Measurements from ENCODE around the gene ETV3L. TPM values are rescaled to one million over a fixed set of nuclear protein-coding genes. Genes with fewer than 3 reads are reported as not detected.

The ETV3L gene
- total RNA-seq, 1 donor from 2014 or later = not detected

DNA sequence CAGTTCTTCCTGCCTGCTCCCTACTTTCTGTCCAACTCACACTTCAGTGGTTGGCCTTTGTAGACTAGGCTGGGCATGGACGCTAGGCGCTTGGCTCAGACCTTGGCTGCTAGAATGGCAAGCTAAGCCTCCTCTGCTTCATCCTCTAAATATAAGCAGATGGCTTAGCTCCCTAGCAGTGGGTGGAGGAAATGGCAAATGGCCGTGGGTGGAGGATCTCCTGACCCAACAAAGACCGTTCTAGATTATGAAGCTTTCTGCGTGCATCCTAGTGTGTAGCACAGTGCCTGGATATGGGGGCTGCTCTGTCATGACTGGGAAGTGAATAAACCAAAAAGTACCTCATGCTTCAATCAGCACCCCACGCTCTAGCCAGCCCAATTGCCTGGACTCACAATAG is 10.4 kb upstream of the ETV3L start:
- H3K79me2 ChIP-seq (ENCODE audit: low read depth) = no peaks in the 10 kb centered on the region
- no peaks in the 10 kb centered on the region for H3K9me3 ChIP-seq (ENCODE audit: low read depth)
- TF ChIP-seq, protein P1, sequence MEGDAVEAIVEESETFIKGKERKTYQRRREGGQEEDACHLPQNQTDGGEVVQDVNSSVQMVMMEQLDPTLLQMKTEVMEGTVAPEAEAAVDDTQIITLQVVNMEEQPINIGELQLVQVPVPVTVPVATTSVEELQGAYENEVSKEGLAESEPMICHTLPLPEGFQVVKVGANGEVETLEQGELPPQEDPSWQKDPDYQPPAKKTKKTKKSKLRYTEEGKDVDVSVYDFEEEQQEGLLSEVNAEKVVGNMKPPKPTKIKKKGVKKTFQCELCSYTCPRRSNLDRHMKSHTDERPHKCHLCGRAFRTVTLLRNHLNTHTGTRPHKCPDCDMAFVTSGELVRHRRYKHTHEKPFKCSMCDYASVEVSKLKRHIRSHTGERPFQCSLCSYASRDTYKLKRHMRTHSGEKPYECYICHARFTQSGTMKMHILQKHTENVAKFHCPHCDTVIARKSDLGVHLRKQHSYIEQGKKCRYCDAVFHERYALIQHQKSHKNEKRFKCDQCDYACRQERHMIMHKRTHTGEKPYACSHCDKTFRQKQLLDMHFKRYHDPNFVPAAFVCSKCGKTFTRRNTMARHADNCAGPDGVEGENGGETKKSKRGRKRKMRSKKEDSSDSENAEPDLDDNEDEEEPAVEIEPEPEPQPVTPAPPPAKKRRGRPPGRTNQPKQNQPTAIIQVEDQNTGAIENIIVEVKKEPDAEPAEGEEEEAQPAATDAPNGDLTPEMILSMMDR (IDR thresholded peaks at IDR 0.05) = no peak
- TF ChIP-seq EZH2phosphoT487 (IDR thresholded peaks at IDR 0.05) (no peak), EZH2 (IDR thresholded peaks at IDR 0.05) (no peak)
- H3K36me3 ChIP-seq = no peaks in the 10 kb centered on the region
- Mint-ChIP-seq H3K27me3 (ENCODE audit: insufficient read depth, low read depth) (peaks cover 30% of the 10 kb centered on the region), H3K27ac (no peak overlapping the region), H3K4me1 (peaks cover 39% of the 10 kb centered on the region), H3K36me3 (no peaks in the 10 kb centered on the region), H3K9me3 (no peaks in the 10 kb centered on the region), H3K4me3 (no peak overlapping the region)
- peaks cover 15% of the 10 kb centered on the region for H3F3A ChIP-seq (ENCODE audit: low read depth)
- no peaks in the 10 kb centered on the region for H4K20me1 ChIP-seq (ENCODE audit: low read depth)
- no peak overlapping the region for H3K9ac ChIP-seq
- H3K27me3 ChIP-seq = peaks cover 64% of the 10 kb centered on the region
- H3K4me3 ChIP-seq = no peak overlapping the region
- H3K4me2 ChIP-seq = no peak overlapping the region
- H2AFZ ChIP-seq (replicated peaks) = no peak overlapping the region
- DNase-seq (ENCODE audit: low spot score) = no peak
- H3K27ac ChIP-seq = no peak overlapping the region
- peaks cover 30% of the 10 kb centered on the region for H3K4me1 ChIP-seq

DNA sequence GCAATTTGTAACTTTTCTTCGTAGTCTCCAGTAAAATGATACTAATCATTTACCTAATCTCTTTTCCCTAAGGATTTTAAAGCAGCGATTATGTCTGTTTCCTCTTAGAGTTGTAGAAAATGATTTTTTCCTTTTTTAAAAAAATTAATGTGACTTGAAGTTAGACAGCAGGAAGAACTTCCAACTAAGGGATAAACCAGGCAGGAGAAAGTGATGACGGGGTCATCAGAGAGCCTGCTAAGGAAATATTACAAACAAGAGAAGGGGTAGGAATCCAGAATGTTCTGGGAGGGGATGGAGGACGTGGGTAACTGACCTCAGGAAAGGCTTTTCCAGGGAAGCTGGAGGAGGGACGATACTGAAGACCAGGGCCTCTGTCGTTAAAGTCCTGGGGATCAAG is 8.8 kb upstream of the ETV3L start:
- H3K27me3 Mint-ChIP-seq (ENCODE audit: insufficient read depth, low read depth) = peaks cover 29% of the 10 kb centered on the region
- no peak overlapping the region for H3K27ac Mint-ChIP-seq
- Histone ChIP-seq H2AFZ (replicated peaks) (no peak overlapping the region), H4K20me1 (ENCODE audit: low read depth) (no peaks in the 10 kb centered on the region), H3K9ac (no peak overlapping the region), H3F3A (ENCODE audit: low read depth) (peaks cover 9% of the 10 kb centered on the region), H3K36me3 (no peaks in the 10 kb centered on the region), H3K79me2 (ENCODE audit: low read depth) (no peaks in the 10 kb centered on the region), H3K27me3 (peaks cover 77% of the 10 kb centered on the region), H3K4me3 (no peak overlapping the region), H3K4me1 (peaks cover 32% of the 10 kb centered on the region), H3K9me3 (ENCODE audit: low read depth) (no peaks in the 10 kb centered on the region), H3K4me2 (no peak overlapping the region), H3K27ac (no peak overlapping the region)
- peaks cover 45% of the 10 kb centered on the region for H3K4me1 Mint-ChIP-seq
- DNase-seq (ENCODE audit: low spot score) = no peak
- no peaks in the 10 kb centered on the region for H3K36me3 Mint-ChIP-seq
- TF ChIP-seq, protein P1 (IDR thresholded peaks at IDR 0.05) = no peak
- TF ChIP-seq EZH2phosphoT487 (IDR thresholded peaks at IDR 0.05) (no peak), EZH2 (IDR thresholded peaks at IDR 0.05) (no peak)
- H3K9me3 Mint-ChIP-seq = no peaks in the 10 kb centered on the region
- H3K4me3 Mint-ChIP-seq = no peak overlapping the region

DNA sequence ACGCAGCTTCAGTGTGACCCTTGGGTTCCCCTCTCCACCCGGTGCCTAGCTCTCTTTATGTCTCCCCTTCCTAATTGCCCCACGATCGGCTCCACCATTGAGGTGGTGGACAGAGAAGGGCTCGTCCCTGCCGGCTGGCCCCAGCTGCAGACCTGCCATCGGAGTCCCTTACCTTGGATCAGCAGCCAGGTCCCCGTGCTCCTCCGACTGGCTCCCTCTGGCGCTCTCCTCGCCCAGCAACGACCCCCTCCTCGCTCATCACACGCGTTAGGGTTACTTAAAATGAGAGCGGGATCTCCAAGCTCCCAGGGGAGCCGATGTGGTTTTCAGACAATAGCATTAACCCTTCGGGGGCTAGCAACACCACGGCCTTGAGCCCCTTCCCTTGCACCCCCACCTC is 8.1 kb upstream of the ETV3L start:
- Histone ChIP-seq H3K9me3 (ENCODE audit: low read depth) (no peaks in the 10 kb centered on the region), H3K9ac (no peak overlapping the region), H2AFZ (replicated peaks) (peak overlapping the region; percentile 14), H3F3A (ENCODE audit: low read depth) (peaks cover 6% of the 10 kb centered on the region), H3K4me1 (peaks cover 25% of the 10 kb centered on the region), H3K79me2 (ENCODE audit: low read depth) (no peaks in the 10 kb centered on the region), H3K36me3 (no peaks in the 10 kb centered on the region), H3K27me3 (peaks cover 81% of the 10 kb centered on the region), H3K27ac (no peak overlapping the region), H3K4me3 (no peak overlapping the region), H4K20me1 (ENCODE audit: low read depth) (no peaks in the 10 kb centered on the region), H3K4me2 (no peak overlapping the region)
- TF ChIP-seq, protein P1 (IDR thresholded peaks at IDR 0.05) = no peak
- TF ChIP-seq EZH2 (IDR thresholded peaks at IDR 0.05) (no peak), EZH2phosphoT487 (IDR thresholded peaks at IDR 0.05) (no peak)
- DNase-seq (ENCODE audit: low spot score) = no peak
- H3K4me1 Mint-ChIP-seq = peaks cover 41% of the 10 kb centered on the region
- no peaks in the 10 kb centered on the region for H3K9me3 Mint-ChIP-seq
- no peak overlapping the region for H3K4me3 Mint-ChIP-seq
- H3K27me3 Mint-ChIP-seq (ENCODE audit: insufficient read depth, low read depth) = peaks cover 32% of the 10 kb centered on the region
- H3K27ac Mint-ChIP-seq = no peak overlapping the region
- no peaks in the 10 kb centered on the region for H3K36me3 Mint-ChIP-seq
